Activated CD4-positive, alpha-beta T cell treated with anti-CD3 and anti-CD28 coated beads for 1 hour (primary cell): ENCODE results near the gene OR1D5.
A peak's percentile ranks its signal among the peaks of the same experiment; 100 is the strongest.
"Not testable (repeated sequence)": the region's sequence is repeated elsewhere in the genome, so short reads cannot be mapped to it uniquely, and the experiment has no call there.

Experiments
- DNase-seq: peaks from one replicate; pipeline ENCODE4 v3.0.0-alpha.2; 2020

OR1D5 gene

GRCh38 chr17:3030852-3031470 is 32.4 kb downstream of the OR1D5 start:
- not testable (repeated sequence) for DNase-seq

- no peak for DNase-seq
Observed at GRCh38 chr17:3030096-3030495, 33.3 kb downstream of the OR1D5 start.

- no peak for DNase-seq
Observed at GRCh38 chr17:3029213-3029913, 34.0 kb downstream of the OR1D5 start.

DNA sequence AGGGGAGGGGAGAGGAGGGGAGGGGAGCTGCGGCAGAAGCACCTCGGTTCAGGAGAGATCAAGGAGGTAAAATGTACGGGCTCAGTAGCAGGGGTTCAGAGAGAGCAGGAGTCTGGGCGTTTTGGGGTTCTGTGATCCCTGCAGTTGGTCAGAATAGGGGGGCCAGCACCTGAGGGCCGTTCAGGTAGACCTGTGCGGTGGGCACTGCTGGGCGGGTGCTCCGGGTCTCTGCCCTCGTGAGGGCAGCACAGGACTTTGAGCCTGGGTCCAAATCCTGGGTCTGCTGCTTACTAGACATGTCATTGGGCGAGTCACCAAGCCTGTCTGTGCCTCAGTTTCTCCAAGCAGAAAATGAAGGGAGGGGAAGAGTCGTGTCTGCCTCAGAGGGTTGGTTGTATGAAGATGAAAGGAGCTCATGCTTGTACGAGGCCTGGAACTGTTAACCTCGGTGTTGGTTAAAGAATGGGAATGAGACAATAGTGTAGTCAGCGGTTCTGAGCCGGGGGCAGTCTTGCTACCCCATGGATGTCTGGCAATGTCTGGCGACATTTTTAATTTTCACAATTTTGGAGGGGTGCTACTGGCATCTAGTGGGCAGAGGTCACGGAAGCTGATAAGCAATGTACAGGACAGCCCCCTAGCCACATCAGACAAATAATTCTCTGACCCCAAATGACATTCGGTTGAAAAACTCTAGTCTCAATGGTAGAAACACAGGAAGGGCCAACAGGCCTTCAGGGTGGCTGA is 35.4 kb downstream of the OR1D5 start:
- DNase-seq: no peak

- no peak for DNase-seq
Observed at GRCh38 chr17:3026856-3027751, 36.3 kb downstream of the OR1D5 start.

GRCh38 chr17:3026125-3026855 is 37.1 kb downstream of the OR1D5 start:
- no peak for DNase-seq

DNA sequence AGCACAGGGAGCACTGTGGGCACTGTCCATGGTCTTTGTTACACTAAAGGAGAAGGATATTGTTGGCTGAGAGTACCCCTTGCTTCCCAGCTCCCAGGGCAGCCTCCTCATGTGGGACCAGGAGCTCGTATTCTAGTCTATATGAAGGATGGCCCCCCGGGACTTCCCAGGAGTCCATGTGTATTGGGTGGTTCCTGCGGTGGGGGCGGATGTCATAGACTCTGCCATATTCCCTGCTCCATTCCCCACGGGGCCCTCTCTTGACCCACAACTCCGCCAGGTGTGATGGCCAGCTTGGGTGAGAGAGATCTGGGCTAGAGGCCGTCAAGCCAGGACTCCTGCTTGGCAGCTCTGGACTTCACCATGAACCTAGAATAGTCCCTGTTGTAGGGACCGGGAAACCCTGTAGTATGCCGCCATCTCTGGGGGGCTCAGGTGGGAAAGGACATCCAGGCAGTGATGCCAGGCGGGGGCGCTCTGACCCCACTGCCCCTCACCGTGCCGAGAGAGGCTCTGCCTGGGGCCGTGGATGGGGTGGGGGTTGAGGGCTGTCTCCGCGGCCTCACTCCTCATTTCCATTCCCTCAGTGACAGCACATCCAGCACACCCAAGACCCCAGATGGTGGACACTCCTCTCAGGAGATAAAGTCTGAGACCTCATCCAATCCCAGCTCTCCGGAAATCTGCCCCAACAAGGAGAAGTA is 37.8 kb downstream of the OR1D5 start:
- no peak for DNase-seq

GRCh38 chr17:3024346-3024745 is 39.1 kb downstream of the OR1D5 start:
- no peak for DNase-seq

DNA sequence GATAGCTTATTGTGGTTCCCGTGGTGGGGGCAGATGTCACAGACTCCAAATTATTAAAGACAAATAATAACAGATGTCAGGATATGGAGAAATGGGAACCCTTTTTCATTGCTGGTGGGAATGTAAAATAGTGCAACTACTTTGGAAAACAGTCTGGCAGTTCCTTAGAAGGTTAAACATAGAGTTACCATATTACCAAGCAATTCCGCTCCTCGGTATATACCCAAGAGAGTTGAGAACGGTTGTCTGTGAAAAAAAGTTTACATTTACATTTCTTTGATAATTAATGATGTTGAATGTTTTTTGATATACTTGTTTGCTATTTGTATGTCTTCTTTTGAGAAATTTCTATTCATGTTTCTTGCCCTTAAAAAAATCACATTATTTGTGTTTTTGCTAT is 41.2 kb downstream of the OR1D5 start:
- no peak for DNase-seq

GRCh38 chr17:3020381-3020780 is 43.0 kb downstream of the OR1D5 start:
- no peak for DNase-seq

- no peak for DNase-seq
Observed at GRCh38 chr17:3019761-3020160, 43.6 kb downstream of the OR1D5 start.

DNA sequence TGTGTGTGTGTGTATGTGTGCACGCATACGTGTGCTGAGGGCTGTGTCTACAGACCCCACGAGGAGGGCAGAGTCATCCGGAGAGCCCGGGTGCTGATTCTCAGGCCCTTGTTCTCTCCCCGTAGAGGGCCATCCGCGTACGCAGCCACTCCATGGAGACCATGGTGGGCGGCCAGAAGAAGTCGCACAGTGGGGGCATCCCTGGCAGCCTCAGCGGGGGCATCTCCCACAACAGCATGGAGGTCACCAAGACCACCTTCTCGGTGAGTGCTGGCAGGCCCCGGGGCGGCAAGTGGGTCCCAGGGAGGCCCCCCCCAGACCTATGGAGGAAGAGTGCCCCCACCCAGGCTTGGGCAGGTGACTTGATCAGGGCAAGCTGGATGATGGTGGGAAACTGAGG is 45.5 kb downstream of the OR1D5 start:
- no peak for DNase-seq

GRCh38 chr17:3015890-3016289 is 47.5 kb downstream of the OR1D5 start:
- no peak for DNase-seq

- peak; percentile 45 for DNase-seq
Observed at GRCh38 chr17:3012926-3013581, 50.4 kb downstream of the OR1D5 start.
